HCT116 (cell line): ENCODE data around the gene DLEC1.

ENCODE experiments used
- CEBPB ChIP-seq: IDR thresholded peaks from 2 replicates; pipeline ENCODE4 v1.6.1; 2012; ENCODE audit warnings: low read depth
- CTCF ChIP-seq, 3 experiments: fragments of 200-600 bp in 1 of 3; sonication (generic) in 1 of 3; IDR thresholded peaks in 2 of 3; conservative IDR thresholded peaks in 1 of 3; 2 replicates each; pipeline ENCODE4 v1.5.1; 2012 to 2017; ENCODE audit warnings: low read depth in 2 of 3, low read length in 2 of 3, antibody characterized with exemption in 1 of 3, borderline replicate concordance in 1 of 3, control low read depth in 1 of 3, mild to moderate bottlenecking in 1 of 3, mixed read lengths in 1 of 3, mixed run types in 1 of 3, moderate library complexity in 1 of 3; ENCODE audit not compliant: insufficient read depth in 1 of 3
- EZH2 ChIP-seq: fragments of 200-600 bp; sonication (generic); IDR thresholded peaks from 2 replicates; pipeline ENCODE4 v1.6.1; 2017; ENCODE audit warnings: antibody characterized with exemption, mixed run types
- EZH2phosphoT487 ChIP-seq: fragments of 200-600 bp; IDR thresholded peaks from 2 replicates; pipeline ENCODE4 v1.6.1; 2018; ENCODE audit warnings: antibody characterized with exemption, borderline replicate concordance
- ZNF274 ChIP-seq: fragments of 200-500 bp; sonication (Bioruptor generic); IDR thresholded peaks from 2 replicates; pipeline ENCODE4 v1.6.1; 2014; ENCODE audit warnings: mild to moderate bottlenecking, low read depth, low read length, inconsistent platforms

- TF ChIP-seq CEBPB (no peak), CTCF (IDR thresholded peaks at IDR 0.05 in 2 of 3, conservative IDR thresholded peaks at IDR 0.05 in 1 of 3; ENCODE audit: borderline replicate concordance in 1 of 3, insufficient read depth in 1 of 3, low read depth in 2 of 3, low read length in 2 of 3) (no peak), EZH2 (no peak), ZNF274 (no peak), EZH2phosphoT487 (no peak)
Measured at GRCh38 chr3:38164643-38164951, 125.6 kb downstream of the DLEC1 start.
